CD4-positive, alpha-beta T cell treated with Interleukin-1 beta for 1 hour (primary cell): ENCODE results near the gene SPEM1.
A peak's percentile ranks its signal among the peaks of the same experiment; 100 is the strongest.

Experiments
- DNase-seq, 2 donors: peaks; one replicate each; pipeline ENCODE4 v3.0.0-alpha.2; 2020 to 2022

Gene SPEM1

GRCh38 chr17:7423679-7424078 lies 3.6 kb downstream of the SPEM1 start:
- DNase-seq, result no peak

- no peak for DNase-seq
Measured at GRCh38 chr17:7425316-7425715, 5.2 kb downstream of the SPEM1 start, which contains the start of gene SPEM2. SPEM2 (plus strand) TSS chr17:7425616; CDS start chr17:7425689, 73 bp downstream.

GRCh38 chr17:7425756-7426155 lies 5.6 kb downstream of the SPEM1 start:
- no peak for DNase-seq

GRCh38 chr17:7426203-7426863 lies 6.2 kb downstream of the SPEM1 start:
- DNase-seq, result no peak

- no peak for DNase-seq
Measured at GRCh38 chr17:7426896-7427489, 6.9 kb downstream of the SPEM1 start.

- DNase-seq, result no peak
Measured at GRCh38 chr17:7427549-7427948, 7.4 kb downstream of the SPEM1 start.

- no peak for DNase-seq
Measured at GRCh38 chr17:7428557-7428956, 8.4 kb downstream of the SPEM1 start, which contains the start of gene SPEM3. SPEM3 (plus strand) TSS chr17:7428857; CDS start chr17:7428903, 46 bp downstream.

- no peak for DNase-seq
Measured at GRCh38 chr17:7429722-7430121, 9.6 kb downstream of the SPEM1 start.

GRCh38 chr17:7431231-7431630 lies 11.1 kb downstream of the SPEM1 start:
- no peak for DNase-seq

GRCh38 chr17:7432296-7432695 lies 12.2 kb downstream of the SPEM1 start:
- no peak for DNase-seq

- peak in 1 of 2 donors; percentile 54 for DNase-seq
Measured at GRCh38 chr17:7435676-7436555, 15.8 kb downstream of the SPEM1 start.

- peak; percentile 85 to 86 for DNase-seq
Measured at GRCh38 chr17:7436556-7437368, 16.6 kb downstream of the SPEM1 start.

GRCh38 chr17:7437369-7437863 lies 17.3 kb downstream of the SPEM1 start:
- DNase-seq, result no peak

GRCh38 chr17:7437950-7438614 lies 18.0 kb downstream of the SPEM1 start:
- peak; percentile 47 to 67 for DNase-seq

- DNase-seq, result no peak
Measured at GRCh38 chr17:7438656-7439460, 18.7 kb downstream of the SPEM1 start.

GRCh38 chr17:7439462-7440112 lies 19.5 kb downstream of the SPEM1 start, which contains the start of gene FGF11:
FGF11 (plus strand) TSS chr17:7439512; CDS start chr17:7439621, 109 bp downstream.
- DNase-seq, result no peak

GRCh38 chr17:7440113-7440833 lies 20.1 kb downstream of the SPEM1 start:
- peak; percentile 25 to 26 for DNase-seq

- DNase-seq, result no peak
Measured at GRCh38 chr17:7440834-7441195, 20.7 kb downstream of the SPEM1 start.

GRCh38 chr17:7441266-7441665 lies 21.1 kb downstream of the SPEM1 start:
- no peak for DNase-seq

GRCh38 chr17:7442142-7442541 lies 22.0 kb downstream of the SPEM1 start:
- DNase-seq, result no peak
